H9 (cell line): ENCODE measurements around the gene NAALADL1. TPM values are rescaled to one million over a fixed set of nuclear protein-coding genes. Genes with fewer than 3 reads are reported as not detected.
A peak's percentile ranks its signal among the peaks of the same experiment; 100 is the strongest.

ENCODE experiments used
- DNase-seq: peaks from one replicate; pipeline ENCODE4 v3.0.0-alpha.2; 2017
- H2AFZ ChIP-seq: one replicate; pipeline ENCODE4 v1.6.1; 2013; ENCODE audit warnings: mild to moderate bottlenecking, low read length, control low read depth, moderate library complexity
- H2AK5ac ChIP-seq: 2 replicates; pipeline ENCODE4 v1.6.1; 2013; ENCODE audit warnings: low read length, control low read depth, mixed read lengths; ENCODE audit not compliant: insufficient read length
- H2BK120ac ChIP-seq: one replicate; pipeline ENCODE4 v1.6.1; 2013; ENCODE audit warnings: low read depth, mild to moderate bottlenecking, low read length, control low read depth, inconsistent platforms; ENCODE audit not compliant: poor library complexity, severe bottlenecking
- H2BK12ac ChIP-seq: 2 replicates; pipeline ENCODE4 v1.6.1; 2013; ENCODE audit warnings: low read length, control low read depth, mixed read lengths, low read depth; ENCODE audit not compliant: insufficient read length
- H2BK15ac ChIP-seq: 2 replicates; pipeline ENCODE4 v1.6.1; 2013; ENCODE audit warnings: low read depth, low read length, control low read depth
- H2BK20ac ChIP-seq: one replicate; pipeline ENCODE4 v1.6.1; 2013; ENCODE audit warnings: low read depth, mild to moderate bottlenecking, low read length, control low read depth, inconsistent platforms; ENCODE audit not compliant: poor library complexity, severe bottlenecking
- H2BK5ac ChIP-seq: 2 replicates; pipeline ENCODE4 v1.6.1; 2013; ENCODE audit warnings: low read length, control low read depth, mixed read lengths; ENCODE audit not compliant: insufficient read length
- H3K14ac ChIP-seq: 2 replicates; pipeline ENCODE4 v1.6.1; 2013; ENCODE audit warnings: low read length, control low read depth; ENCODE audit not compliant: insufficient read depth
- H3K18ac ChIP-seq: 2 replicates; pipeline ENCODE4 v1.6.1; 2013; ENCODE audit warnings: low read depth, mild to moderate bottlenecking, mixed read lengths, low read length, control low read depth; ENCODE audit not compliant: insufficient read length
- H3K23ac ChIP-seq: 2 replicates; pipeline ENCODE4 v1.6.1; 2013; ENCODE audit warnings: low read length, control low read depth, mixed read lengths, low read depth; ENCODE audit not compliant: insufficient read length
- H3K23me2 ChIP-seq: 2 replicates; pipeline ENCODE4 v1.6.1; 2013; ENCODE audit warnings: low read depth, mild to moderate bottlenecking, mixed read lengths, low read length, control low read depth; ENCODE audit not compliant: insufficient read length, poor library complexity, severe bottlenecking
- H3K27ac ChIP-seq: 2 replicates; pipeline ENCODE4 v1.5.1; 2013; ENCODE audit warnings: low read length, control low read depth, mixed read lengths, low read depth; ENCODE audit not compliant: insufficient read length
- H3K27me3 ChIP-seq: 2 replicates; pipeline ENCODE4 v1.6.1; 2013; ENCODE audit warnings: low read length, control low read depth, inconsistent platforms; ENCODE audit not compliant: insufficient read depth
- H3K4ac ChIP-seq: 2 replicates; pipeline ENCODE4 v1.6.1; 2013; ENCODE audit warnings: low read depth, mild to moderate bottlenecking, control low read depth, inconsistent platforms, low read length, moderate library complexity
- H3K4me1 ChIP-seq: 2 replicates; pipeline ENCODE4 v1.6.1; 2013; ENCODE audit warnings: low read length, control low read depth, inconsistent platforms; ENCODE audit not compliant: insufficient read depth
- H3K4me2 ChIP-seq: 2 replicates; pipeline ENCODE4 v1.6.1; 2013; ENCODE audit warnings: low read length, control low read depth, mixed read lengths; ENCODE audit not compliant: insufficient read length, insufficient read depth
- H3K56ac ChIP-seq: 2 replicates; pipeline ENCODE4 v1.6.1; 2013; ENCODE audit warnings: low read depth, mild to moderate bottlenecking, mixed read lengths, low read length, control low read depth; ENCODE audit not compliant: insufficient read length
- H3K79me1 ChIP-seq: 2 replicates; pipeline ENCODE4 v1.6.1; 2013; ENCODE audit warnings: low read depth, mild to moderate bottlenecking, moderate library complexity, low read length, control low read depth, inconsistent platforms; ENCODE audit not compliant: insufficient read depth, poor library complexity, severe bottlenecking
- H3K79me2 ChIP-seq: 2 replicates; pipeline ENCODE4 v1.6.1; 2013; ENCODE audit warnings: low read length, control low read depth, inconsistent platforms; ENCODE audit not compliant: insufficient read depth
- H3K9ac ChIP-seq: 2 replicates; pipeline ENCODE4 v1.6.1; 2013; ENCODE audit warnings: low read length, control low read depth, mixed read lengths; ENCODE audit not compliant: insufficient read length; ENCODE audit errors: extremely low read depth
- H3K9me3 ChIP-seq: one replicate; pipeline ENCODE4 v1.6.1; 2013; ENCODE audit warnings: low read depth, low read length, inconsistent platforms; ENCODE audit not compliant: control insufficient read depth
- H3T11ph ChIP-seq: one replicate; pipeline ENCODE4 v1.6.1; 2013; ENCODE audit warnings: mild to moderate bottlenecking, low read length, control low read depth, inconsistent platforms
- H4K20me1 ChIP-seq: one replicate; pipeline ENCODE4 v1.6.1; 2013; ENCODE audit not compliant: control insufficient read depth, insufficient read length, insufficient read depth
- H4K5ac ChIP-seq: 2 replicates; pipeline ENCODE4 v1.6.1; 2013; ENCODE audit warnings: low read depth, mild to moderate bottlenecking, mixed read lengths, low read length, control low read depth; ENCODE audit not compliant: insufficient read length
- H4K8ac ChIP-seq: replicated peaks from 2 replicates; pipeline ENCODE4 v1.6.1; 2013; ENCODE audit warnings: low read length, control low read depth, mixed read lengths, low read depth; ENCODE audit not compliant: insufficient read length
- H4K91ac ChIP-seq: 2 replicates; pipeline ENCODE4 v1.6.1; 2013; ENCODE audit warnings: low read depth, mild to moderate bottlenecking, moderate library complexity, mixed read lengths, low read length, control low read depth; ENCODE audit not compliant: insufficient read length
- H3K27ac Mint-ChIP-seq, 3 experiments: 2 replicates in 2 of 3; 3 replicates in 1 of 3; pipeline ENCODE4 v1.8.0; 2020 to 2021; ENCODE audit warnings: mixed read lengths in 3 of 3, mild to moderate bottlenecking in 1 of 3, moderate library complexity in 1 of 3
- H3K27me3 Mint-ChIP-seq: 2 replicates; pipeline ENCODE4 v1.8.0; 2021; ENCODE audit warnings: low read depth, mild to moderate bottlenecking, moderate library complexity, mixed read lengths
- H3K36me3 Mint-ChIP-seq, 3 experiments: 2 replicates in 2 of 3; 3 replicates in 1 of 3; pipeline ENCODE4 v1.8.0; 2020 to 2021; ENCODE audit warnings: low read depth in 3 of 3, mixed read lengths in 3 of 3; ENCODE audit not compliant: insufficient read depth in 1 of 3
- H3K4me1 Mint-ChIP-seq, 2 experiments: 2 replicates each; pipeline ENCODE4 v1.8.0; 2020; ENCODE audit warnings: mixed read lengths in 2 of 2
- H3K4me3 Mint-ChIP-seq, 2 experiments: 2 replicates in 1 of 2; 3 replicates in 1 of 2; pipeline ENCODE4 v1.8.0; 2020 to 2021; ENCODE audit warnings: mild to moderate bottlenecking in 2 of 2, mixed read lengths in 2 of 2, moderate library complexity in 1 of 2
- H3K9me3 Mint-ChIP-seq, 2 experiments: 2 replicates in 1 of 2; 3 replicates in 1 of 2; pipeline ENCODE4 v1.8.0; 2020; ENCODE audit warnings: mild to moderate bottlenecking in 2 of 2, mixed read lengths in 2 of 2, moderate library complexity in 1 of 2
- CTCF ChIP-seq: fragments of 200-600 bp; sonication (generic); conservative IDR thresholded peaks from 3 replicates; pipeline ENCODE4 v1.8.0; 2021; ENCODE audit warnings: antibody characterized with exemption, mild to moderate bottlenecking
- WGBS: extraction: QIAGEN DNeasy Blood & Tissue Kit; methylation state at CpG from one replicate; pipeline ENCODE4 v1.1.7; 2013; ENCODE audit warnings: missing lambda C conversion rate, low lambda C conversion rate, mixed read lengths; ENCODE audit not compliant: insufficient read length; ENCODE audit errors: extremely low coverage; 5-methylcytosine and 5-hydroxymethylcytosine counted together
- total RNA-seq: library from RNA; stranded (reverse); gene quantifications from 2 replicates; pipeline ENCODE4 v1.2.1, GENCODE V29; 2021

NAALADL1 gene
- total RNA-seq, 1 experiment from 2014 or later = 1.0 TPM

- H2BK15ac ChIP-seq = no peak overlapping the region
- no peak overlapping the region for H2BK20ac ChIP-seq
- no peaks in the 10 kb centered on the region for H3K27me3 ChIP-seq
- no peak overlapping the region for H4K91ac ChIP-seq
- H3K4me1 ChIP-seq = no peaks in the 10 kb centered on the region
- Mint-ChIP-seq H3K9me3 (no peaks in the 10 kb centered on the region; a peak in 1 of 5 replicates), H3K27ac (peak overlapping the region in 1 of 3 experiments; percentile 61; a peak in 2 of 7 replicates), H3K4me1 (peaks cover 2 to 4% of the 10 kb centered on the region in 2 experiments), H3K4me3 (no peak overlapping the region), H3K27me3 (peaks cover 15% of the 10 kb centered on the region), H3K36me3 (no peaks in the 10 kb centered on the region)
- no peak overlapping the region for H2BK5ac ChIP-seq
- no peak overlapping the region for H4K8ac ChIP-seq
- no peak overlapping the region for H3K9ac ChIP-seq
- H4K20me1 ChIP-seq = no peaks in the 10 kb centered on the region
- H3K23me2 ChIP-seq = no peaks in the 10 kb centered on the region
- H3K18ac ChIP-seq = no peak overlapping the region
- H2BK12ac ChIP-seq = no peak overlapping the region
- no peak for TF ChIP-seq CTCF
- no peak for DNase-seq
- H3K56ac ChIP-seq = no peak overlapping the region
- no CpG with 5 or more reads among the region's 7 CpGs for WGBS
- H2AFZ ChIP-seq = no peak overlapping the region
- H4K5ac ChIP-seq = no peak overlapping the region
- H2BK120ac ChIP-seq = no peak overlapping the region
- H3K4me2 ChIP-seq = no peak overlapping the region
- no peak overlapping the region for H3K4ac ChIP-seq
- no peak overlapping the region for H3K27ac ChIP-seq
- H3K14ac ChIP-seq = no peak overlapping the region
- H3K79me2 ChIP-seq = no peaks in the 10 kb centered on the region
- H2AK5ac ChIP-seq = no peak overlapping the region
- no peaks in the 10 kb centered on the region for H3K9me3 ChIP-seq
- no peak overlapping the region for H3T11ph ChIP-seq
- H3K79me1 ChIP-seq = no peaks in the 10 kb centered on the region
- no peak overlapping the region for H3K23ac ChIP-seq
These were observed 827 bp downstream of the NAALADL1 start for GRCh38 chr11:65057526-65057925.
